ENCODE measurements around the gene PEX10.

Gene PEX10

GRCh38 chr1:2419416-2419815 is 7.1 kb upstream of the PEX10 start:
- TF ChIP-seq CTCF (conservative IDR thresholded peaks at IDR 0.05), result no peak
- H3K27ac ChIP-seq, result no peak overlapping the region

GRCh38 chr1:2418791-2419320 is 6.5 kb upstream of the PEX10 start:
- no peak for TF ChIP-seq CTCF (conservative IDR thresholded peaks at IDR 0.05)
- H3K27ac ChIP-seq, result no peak overlapping the region

DNA sequence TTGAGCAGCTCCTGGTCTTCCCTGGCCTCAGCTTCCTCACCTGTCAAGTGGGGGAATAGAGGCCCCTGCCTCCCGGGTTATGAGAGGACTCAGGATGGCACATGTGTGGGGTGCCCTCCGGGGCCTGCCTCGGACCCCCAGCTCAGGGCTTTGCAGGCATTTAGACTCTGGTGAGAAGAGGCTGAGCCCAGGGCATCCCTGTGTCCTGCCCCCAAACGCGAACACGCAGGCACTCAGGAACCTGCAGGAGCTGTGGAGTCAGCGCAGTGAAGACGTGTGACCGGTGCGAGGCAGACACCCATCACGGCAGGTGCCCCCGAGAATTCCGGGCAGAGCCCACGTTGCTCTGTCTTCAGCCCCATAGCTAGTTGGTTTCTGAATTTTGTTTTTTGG is 5.5 kb upstream of the PEX10 start:
- H3K27ac ChIP-seq, result no peak overlapping the region
- TF ChIP-seq CTCF (conservative IDR thresholded peaks at IDR 0.05), result no peak

DNA sequence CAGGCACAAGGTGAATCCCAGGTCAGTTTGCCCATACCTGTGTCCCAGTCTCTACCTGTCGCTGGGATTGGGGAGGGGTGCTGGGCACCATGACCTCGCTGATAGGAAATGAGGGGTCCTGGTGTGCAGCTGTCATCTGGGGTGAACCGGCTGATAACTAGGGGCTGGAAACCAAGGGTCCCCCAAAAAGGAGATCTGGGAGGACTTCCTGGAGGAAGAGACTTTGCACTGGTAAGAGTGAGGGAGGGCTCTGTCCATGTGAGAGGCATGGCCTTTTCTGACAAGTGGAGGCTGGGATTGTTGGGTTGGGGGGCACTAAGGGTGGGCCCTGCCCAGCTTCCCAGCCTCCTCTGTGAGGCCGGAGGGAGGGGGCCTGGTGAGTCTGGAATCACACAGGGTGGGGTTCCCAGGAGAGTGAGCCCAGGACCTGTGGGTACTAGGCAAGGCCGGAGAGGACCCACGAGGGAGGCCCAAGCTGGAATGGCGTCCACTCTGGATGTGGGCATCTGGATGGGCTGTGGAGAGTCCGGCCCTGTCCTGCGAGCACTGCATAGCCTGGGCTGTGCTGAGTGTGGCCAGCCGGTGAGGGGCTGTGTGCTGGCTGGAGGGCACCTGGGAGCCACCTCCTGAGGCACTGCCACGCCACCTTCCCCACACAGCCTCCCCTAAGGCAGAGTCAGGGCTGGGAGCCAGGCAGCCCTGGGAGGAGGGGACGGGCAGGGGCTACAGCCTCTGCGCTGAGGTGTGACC is 4.9 kb upstream of the PEX10 start:
- TF ChIP-seq CTCF (conservative IDR thresholded peaks at IDR 0.05), result no peak

GRCh38 chr1:2416403-2416802 is 4.0 kb upstream of the PEX10 start:
- peak overlapping the region; percentile 99 for H3K27ac ChIP-seq
- TF ChIP-seq CTCF (conservative IDR thresholded peaks at IDR 0.05), result no peak

More for the DNA sequence above, 4.9 kb upstream of the PEX10 start:
- H3K27ac ChIP-seq, result peak overlapping the region; percentile 99; the same call in 1 of the 2 replicates

GRCh38 chr1:2415801-2416208 is 3.4 kb upstream of the PEX10 start:
- TF ChIP-seq CTCF (conservative IDR thresholded peaks at IDR 0.05), result peak; percentile 16
- H3K27ac ChIP-seq, result peak overlapping the region; percentile 99

- peak overlapping the region; percentile 99 for H3K27ac ChIP-seq
Measured at GRCh38 chr1:2415337-2415736, 3.0 kb upstream of the PEX10 start.

More at GRCh38 chr1:2415337-2415736, 3.0 kb upstream of the PEX10 start:
- TF ChIP-seq CTCF (conservative IDR thresholded peaks at IDR 0.05), result no peak

Data from VCaP (cell line).